ENCODE data around the gene AKAP8L.

DNA sequence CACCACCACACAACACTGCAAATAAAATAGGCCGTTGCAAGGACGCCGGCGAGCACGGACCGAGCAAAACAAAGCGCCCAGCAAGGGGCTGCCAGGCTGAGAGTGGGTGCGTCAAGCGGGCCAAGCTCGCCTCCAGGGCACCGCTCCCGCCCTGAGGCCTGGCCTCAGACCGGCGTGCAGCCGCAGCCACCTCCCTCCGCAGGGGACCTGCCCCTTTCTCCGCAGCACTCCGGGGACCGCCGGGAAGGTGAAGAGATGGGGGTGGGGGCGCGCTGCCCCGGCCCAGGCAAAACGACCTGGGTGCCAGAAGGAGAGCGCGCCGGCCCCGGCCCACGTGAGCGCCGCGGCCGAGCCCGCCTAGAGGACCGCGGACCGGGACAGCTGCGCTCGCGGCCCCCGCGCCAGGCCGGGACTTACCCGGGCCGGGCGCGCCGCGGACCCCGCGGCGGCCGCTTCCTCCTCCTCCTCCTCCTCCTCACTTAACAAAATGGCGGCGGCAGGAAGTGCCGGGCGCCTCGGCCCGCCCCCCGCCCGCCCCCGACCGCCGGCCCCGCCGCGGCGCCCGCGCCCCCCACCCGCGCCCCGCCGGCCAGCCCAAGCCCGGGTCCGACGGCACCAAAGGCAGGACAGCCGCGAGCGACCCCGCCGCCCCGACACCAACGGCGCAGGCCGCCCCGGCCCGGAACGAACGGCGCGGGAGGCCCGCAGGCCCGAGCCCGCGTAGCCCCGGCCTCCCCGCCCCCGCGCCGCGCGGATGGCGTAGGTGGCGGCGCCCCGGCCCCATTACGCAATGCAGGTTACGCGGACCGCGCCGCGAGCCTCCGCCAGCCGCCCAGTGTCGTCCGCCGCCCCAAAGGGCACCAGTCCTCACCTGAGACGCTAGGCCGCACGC is 87.1 kb downstream of the AKAP8L start:
- no peak for TF ChIP-seq EZH2 (IDR thresholded peaks at IDR 0.05; ENCODE audit: borderline replicate concordance, low read depth, low read length, poor library complexity, severe bottlenecking)
- TF ChIP-seq, protein P1, sequence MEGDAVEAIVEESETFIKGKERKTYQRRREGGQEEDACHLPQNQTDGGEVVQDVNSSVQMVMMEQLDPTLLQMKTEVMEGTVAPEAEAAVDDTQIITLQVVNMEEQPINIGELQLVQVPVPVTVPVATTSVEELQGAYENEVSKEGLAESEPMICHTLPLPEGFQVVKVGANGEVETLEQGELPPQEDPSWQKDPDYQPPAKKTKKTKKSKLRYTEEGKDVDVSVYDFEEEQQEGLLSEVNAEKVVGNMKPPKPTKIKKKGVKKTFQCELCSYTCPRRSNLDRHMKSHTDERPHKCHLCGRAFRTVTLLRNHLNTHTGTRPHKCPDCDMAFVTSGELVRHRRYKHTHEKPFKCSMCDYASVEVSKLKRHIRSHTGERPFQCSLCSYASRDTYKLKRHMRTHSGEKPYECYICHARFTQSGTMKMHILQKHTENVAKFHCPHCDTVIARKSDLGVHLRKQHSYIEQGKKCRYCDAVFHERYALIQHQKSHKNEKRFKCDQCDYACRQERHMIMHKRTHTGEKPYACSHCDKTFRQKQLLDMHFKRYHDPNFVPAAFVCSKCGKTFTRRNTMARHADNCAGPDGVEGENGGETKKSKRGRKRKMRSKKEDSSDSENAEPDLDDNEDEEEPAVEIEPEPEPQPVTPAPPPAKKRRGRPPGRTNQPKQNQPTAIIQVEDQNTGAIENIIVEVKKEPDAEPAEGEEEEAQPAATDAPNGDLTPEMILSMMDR (conservative IDR thresholded peaks at IDR 0.05; ENCODE audit: low read depth, low read length), result no peak
